Measurements from ENCODE around the gene SLC25A34.

DNA sequence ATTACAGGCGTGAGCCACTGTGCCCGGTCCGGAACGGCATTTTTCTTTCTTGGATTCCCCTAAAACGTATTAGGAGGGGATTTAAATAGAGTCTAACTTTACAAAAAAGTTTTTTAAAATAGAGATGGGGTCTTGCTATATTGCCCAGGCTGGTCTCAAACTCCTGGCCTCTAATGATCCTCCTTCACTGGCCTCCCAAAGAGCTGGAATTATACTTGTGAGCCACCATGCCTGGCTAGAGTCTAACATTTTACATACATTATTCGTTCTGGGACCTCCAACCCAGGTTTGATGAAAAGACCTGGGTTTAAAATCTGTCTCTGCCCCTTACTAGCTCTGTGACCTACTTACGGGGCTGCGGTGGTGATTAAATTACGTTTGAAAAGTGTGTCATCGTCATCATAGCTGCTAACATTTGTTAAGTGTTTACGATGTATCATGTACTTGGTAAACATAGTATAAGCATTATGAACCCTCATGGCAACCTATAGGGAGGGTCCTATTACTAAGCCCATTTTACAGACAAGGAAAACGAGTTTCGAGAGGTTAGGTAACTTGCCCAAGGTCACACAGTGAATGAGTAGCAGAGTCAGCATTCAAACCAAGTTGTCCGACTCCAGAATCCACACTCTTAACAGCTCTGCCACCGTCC lies 27.4 kb upstream of the SLC25A34 start:
- TF ChIP-seq CTCF (IDR thresholded peaks at IDR 0.05), result no peak
- TF ChIP-seq POLR2A (IDR thresholded peaks at IDR 0.05; ENCODE audit: low read depth), result no peak
- TF ChIP-seq EP300 (IDR thresholded peaks at IDR 0.05), result no peak

Measured in esophagus muscularis mucosa (tissue), 4 donors.